Hepatocyte (in vitro differentiated cells): ENCODE measurements around the gene CACNB4. TPM values are rescaled to one million over a fixed set of nuclear protein-coding genes. Genes with fewer than 3 reads are reported as not detected.
"Not testable (repeated sequence)": the region's sequence is repeated elsewhere in the genome, so short reads cannot be mapped to it uniquely, and the experiment has no call there.

Source experiments
- DNase-seq: peaks from one replicate; pipeline ENCODE4 v3.0.0-alpha.2; 2016; ENCODE audit warnings: low spot score
- H2AFZ ChIP-seq: fragments of 200-600 bp; sonication (generic); 2 replicates; pipeline ENCODE4 v1.6.0; 2016; ENCODE audit warnings: antibody characterized with exemption, mild to moderate bottlenecking
- H3K27ac ChIP-seq: fragments of 200-600 bp; sonication (generic); 2 replicates; pipeline ENCODE4 v1.5.1; 2016; ENCODE audit warnings: mild to moderate bottlenecking
- H3K27me3 ChIP-seq: fragments of 200-600 bp; sonication (generic); 2 replicates; pipeline ENCODE4 v1.6.1; 2016
- H3K36me3 ChIP-seq: fragments of 200-600 bp; sonication (generic); replicated peaks from 2 replicates; pipeline ENCODE4 v1.5.1; 2016; ENCODE audit warnings: low read depth; ENCODE audit not compliant: insufficient read depth
- H3K4me1 ChIP-seq: fragments of 200-600 bp; sonication (generic); 2 replicates; pipeline ENCODE4 v1.5.1; 2016; ENCODE audit warnings: mild to moderate bottlenecking, moderate library complexity; ENCODE audit not compliant: insufficient read depth
- H3K4me2 ChIP-seq: fragments of 200-600 bp; sonication (generic); 2 replicates; pipeline ENCODE4 v1.6.0; 2016
- H3K4me3 ChIP-seq: fragments of 200-600 bp; sonication (generic); 2 replicates; pipeline ENCODE4 v1.5.1; 2016; ENCODE audit warnings: mild to moderate bottlenecking
- H3K79me2 ChIP-seq: fragments of 200-600 bp; sonication (generic); 2 replicates; pipeline ENCODE4 v1.6.0; 2017; ENCODE audit warnings: mild to moderate bottlenecking
- H3K9me2 ChIP-seq: fragments of 200-600 bp; sonication (generic); replicated peaks from 2 replicates; pipeline ENCODE4 v1.6.0; 2017; ENCODE audit warnings: mild to moderate bottlenecking; ENCODE audit not compliant: insufficient read depth
- H3K9me3 ChIP-seq: fragments of 200-600 bp; sonication (generic); 2 replicates; pipeline ENCODE4 v1.5.1; 2016; ENCODE audit warnings: low read depth, mild to moderate bottlenecking
- H4K20me1 ChIP-seq: fragments of 200-600 bp; sonication (generic); 2 replicates; pipeline ENCODE4 v1.6.0; 2016; ENCODE audit warnings: mild to moderate bottlenecking; ENCODE audit not compliant: insufficient read depth, poor library complexity, severe bottlenecking
- CTCF ChIP-seq: fragments of 200-600 bp; sonication (generic); IDR thresholded peaks from 2 replicates; pipeline ENCODE4 v1.5.1; 2016; ENCODE audit warnings: antibody characterized with exemption, mild to moderate bottlenecking; ENCODE audit not compliant: poor library complexity
- EZH2 ChIP-seq: fragments of 200-600 bp; sonication (generic); IDR thresholded peaks from 2 replicates; pipeline ENCODE4 v1.6.1; 2016; ENCODE audit warnings: antibody characterized with exemption, mild to moderate bottlenecking, borderline replicate concordance
- EZH2phosphoT487 ChIP-seq: fragments of 200-600 bp; sonication (generic); IDR thresholded peaks from one replicate; pipeline ENCODE4 v1.6.1; 2018; ENCODE audit warnings: antibody characterized with exemption, mild to moderate bottlenecking, low read depth, moderate library complexity; ENCODE audit not compliant: unreplicated experiment, severe bottlenecking
- WGBS: methylation state at CpG from one replicate; pipeline ENCODE4 v1.1.6; 2016; ENCODE audit warnings: low lambda C conversion rate; ENCODE audit errors: missing lambda C conversion rate; 5-methylcytosine and 5-hydroxymethylcytosine counted together
- polyA plus RNA-seq: library from polyadenylated mRNA; unstranded; fragments of >200 nt; fragmentation: Nextera tagmentation; extraction: Ambion mirVana; gene quantifications from 2 replicates; pipeline ENCODE4 v1.2.1, GENCODE V29; 2016
- total RNA-seq: library from RNA; depleted of rRNA; stranded (reverse); fragments of >200 nt; gene quantifications from 2 replicates; pipeline ENCODE4 v1.2.3, GENCODE V29; 2014

CACNB4 gene
- total and polyA plus RNA-seq, 2 experiments from 2014 or later, result 0.85 to 4.0 TPM

GRCh38 chr2:152094014-152094413 is 4.8 kb downstream of the CACNB4 start:
- DNase-seq, result no peak
- Histone ChIP-seq H3K36me3 (no peaks in the 10 kb centered on the region), H3K9me2 (no peaks in the 10 kb centered on the region), H3K9me3 (no peaks in the 10 kb centered on the region), H3K4me2 (no peak overlapping the region), H3K27ac (no peak overlapping the region), H3K4me3 (no peak overlapping the region), H4K20me1 (no peaks in the 10 kb centered on the region), H3K27me3 (peaks cover 4% of the 10 kb centered on the region), H3K4me1 (no peaks in the 10 kb centered on the region), H2AFZ (no peak overlapping the region), H3K79me2 (no peaks in the 10 kb centered on the region)
- WGBS, result 97% methylated on average over 2 of the region's 2 CpGs
- TF ChIP-seq EZH2phosphoT487 (no peak), CTCF (no peak), EZH2 (no peak)

- H3K4me2 ChIP-seq, result no peak overlapping the region
- H3K4me3 ChIP-seq, result no peak overlapping the region
- no peak overlapping the region for H3K27ac ChIP-seq
- H3K9me2 ChIP-seq, result no peaks in the 10 kb centered on the region
- no peaks in the 10 kb centered on the region for H3K9me3 ChIP-seq
- no peaks in the 10 kb centered on the region for H3K79me2 ChIP-seq
- H2AFZ ChIP-seq, result no peak overlapping the region
- H3K27me3 ChIP-seq, result peaks cover 4% of the 10 kb centered on the region
- no peaks in the 10 kb centered on the region for H3K4me1 ChIP-seq
- TF ChIP-seq EZH2, result no peak
- TF ChIP-seq EZH2phosphoT487, result no peak
- TF ChIP-seq CTCF, result no peak
- no peaks in the 10 kb centered on the region for H3K36me3 ChIP-seq
- peak; percentile 8 for DNase-seq
- WGBS, result 70% methylated on average over 2 of the region's 2 CpGs
- no peaks in the 10 kb centered on the region for H4K20me1 ChIP-seq
Observed at GRCh38 chr2:152093464-152093863, 5.4 kb downstream of the CACNB4 start.

- no peak overlapping the region for H2AFZ ChIP-seq
- WGBS, result 98% methylated on average over 2 of the region's 2 CpGs
- peaks cover 4% of the 10 kb centered on the region for H3K27me3 ChIP-seq
- H3K27ac ChIP-seq, result no peak overlapping the region
- no peaks in the 10 kb centered on the region for H4K20me1 ChIP-seq
- H3K4me2 ChIP-seq, result no peak overlapping the region
- H3K36me3 ChIP-seq, result no peaks in the 10 kb centered on the region
- H3K79me2 ChIP-seq, result no peaks in the 10 kb centered on the region
- no peak for TF ChIP-seq CTCF
- TF ChIP-seq EZH2phosphoT487, result no peak
- no peaks in the 10 kb centered on the region for H3K4me1 ChIP-seq
- H3K9me3 ChIP-seq, result no peaks in the 10 kb centered on the region
- no peaks in the 10 kb centered on the region for H3K9me2 ChIP-seq
- DNase-seq, result no peak
- H3K4me3 ChIP-seq, result no peak overlapping the region
Observed at GRCh38 chr2:152092095-152092494, 6.7 kb downstream of the CACNB4 start.

- H2AFZ ChIP-seq, H3K9me2 ChIP-seq, H3K79me2 ChIP-seq, H3K4me3 ChIP-seq, H3K9me3 ChIP-seq, H3K36me3 ChIP-seq, H3K27ac ChIP-seq, H3K4me1 ChIP-seq, H3K27me3 ChIP-seq, H4K20me1 ChIP-seq, H3K4me2 ChIP-seq, DNase-seq: not testable (repeated sequence)
- 97% methylated on average over 4 of the region's 4 CpGs for WGBS
Observed at GRCh38 chr2:152090726-152091125, 8.1 kb downstream of the CACNB4 start.
